ENCODE results near the gene CCNB1. TPM values are rescaled to one million over a fixed set of nuclear protein-coding genes. Genes with fewer than 3 reads are reported as not detected.

The CCNB1 gene
- total RNA-seq, 1 donor from 2014 or later: 2.1 TPM

Other genes starting within 250 kb of the CCNB1 start
- 40.7 TPM for gene SLC30A5, start 73.1 kb upstream of the CCNB1 start, total RNA-seq
- 2.9 TPM for gene CENPH, start 22.4 kb downstream of the CCNB1 start, total RNA-seq
- 13.3 TPM for gene CDK7, start 67.7 kb downstream of the CCNB1 start, total RNA-seq
- gene CCDC125, start 165.7 kb downstream of the CCNB1 start, total RNA-seq: 2.9 TPM
- gene AK6, start 202.4 kb downstream of the CCNB1 start, total RNA-seq: 35.1 TPM
- 44.2 TPM for gene TAF9, start 202.4 kb downstream of the CCNB1 start, total RNA-seq
- 22.0 TPM for gene RAD17, start 202.7 kb downstream of the CCNB1 start, total RNA-seq
- gene MARVELD2, start 248.0 kb downstream of the CCNB1 start, total RNA-seq: 0.62 TPM

All from cardiac septum (tissue), 1 donor.